Liver (tissue), 9 donors: ENCODE results near the gene ERMARD. TPM values are rescaled to one million over a fixed set of nuclear protein-coding genes. Genes with fewer than 3 reads are reported as not detected.

Experiments
- DNase-seq: peaks from one replicate; pipeline ENCODE4 v3.0.0-alpha.2; 2017; ENCODE audit warnings: low spot score
- H3K27ac ChIP-seq, 2 donors: one replicate each; pipeline ENCODE4 v1.7.0; 2013; ENCODE audit warnings: inconsistent platforms in 2 of 2, low read length in 2 of 2, control low read depth in 1 of 2, low read depth in 1 of 2, mild to moderate bottlenecking in 1 of 2
- H3K27me3 ChIP-seq, 4 donors: one replicate each; pipeline versions ENCODE4 v1.6.1 to v1.7.0; 2013; ENCODE audit warnings: low read length in 3 of 4, inconsistent platforms in 1 of 4, mild to moderate bottlenecking in 1 of 4, moderate library complexity in 1 of 4; ENCODE audit not compliant: control insufficient read depth in 4 of 4, insufficient read depth in 4 of 4
- H3K36me3 ChIP-seq, 4 donors: one replicate each; pipeline versions ENCODE4 v1.6.1 to v1.7.0; 2013; ENCODE audit warnings: low read length in 3 of 4, mild to moderate bottlenecking in 3 of 4, low read depth in 1 of 4, moderate library complexity in 1 of 4; ENCODE audit not compliant: control insufficient read depth in 4 of 4, insufficient read depth in 3 of 4
- H3K4me1 ChIP-seq, 4 donors: one replicate each; pipeline versions ENCODE4 v1.6.1 to v1.7.0; 2013; ENCODE audit warnings: low read length in 3 of 4, mild to moderate bottlenecking in 3 of 4, moderate library complexity in 1 of 4; ENCODE audit not compliant: control insufficient read depth in 4 of 4, insufficient read depth in 4 of 4
- H3K4me3 ChIP-seq, 3 donors: one replicate each; pipeline versions ENCODE4 v1.6.1 to v1.7.0; 2013; ENCODE audit warnings: low read length in 3 of 3, control low read depth in 1 of 3, low read depth in 1 of 3, mild to moderate bottlenecking in 1 of 3
- H3K9ac ChIP-seq, 2 donors: one replicate each; pipeline ENCODE4 v1.7.0; 2013; ENCODE audit warnings: low read length in 2 of 2, mild to moderate bottlenecking in 2 of 2, moderate library complexity in 2 of 2, control low read depth in 1 of 2, low read depth in 1 of 2
- H3K9me3 ChIP-seq, 4 donors: one replicate each; pipeline versions ENCODE4 v1.6.1 to v1.7.0; 2013; ENCODE audit warnings: low read length in 3 of 4; ENCODE audit not compliant: control insufficient read depth in 4 of 4
- CTCF ChIP-seq: fragments of 150-350 bp; IDR thresholded peaks from 2 replicates; pipeline ENCODE4 v1.5.1; 2017; ENCODE audit warnings: improper control_type of control experiment, low read depth, low read length; ENCODE audit not compliant: missing input control
- FOXA1 ChIP-seq: IDR thresholded peaks from 2 replicates; pipeline ENCODE4 v1.6.1; 2016; ENCODE audit warnings: antibody characterized with exemption
- HNF4A ChIP-seq, 2 donors: conservative IDR thresholded peaks; 2 replicates each; pipeline ENCODE4 v1.6.1; 2016; ENCODE audit warnings: antibody characterized with exemption in 2 of 2, mild to moderate bottlenecking in 2 of 2
- HNF4G ChIP-seq: IDR thresholded peaks from 2 replicates; pipeline ENCODE4 v1.6.1; 2016; ENCODE audit warnings: antibody characterized with exemption
- JUND ChIP-seq, 2 donors: IDR thresholded peaks; 2 replicates each; pipeline ENCODE4 v1.6.1; 2016; ENCODE audit warnings: antibody characterized with exemption in 2 of 2
- MAX ChIP-seq: IDR thresholded peaks from 2 replicates; pipeline ENCODE4 v1.6.1; 2016; ENCODE audit warnings: antibody characterized with exemption
- NR2F2 ChIP-seq: IDR thresholded peaks from 2 replicates; pipeline ENCODE4 v1.6.1; 2016; ENCODE audit warnings: antibody characterized with exemption
- RXRA ChIP-seq, 2 donors: IDR thresholded peaks; 2 replicates each; pipeline ENCODE4 v1.6.1; 2017 to 2018; ENCODE audit warnings: antibody characterized with exemption in 2 of 2, mild to moderate bottlenecking in 1 of 2
- SP1 ChIP-seq: IDR thresholded peaks from 2 replicates; pipeline ENCODE4 v1.6.1; 2018; ENCODE audit warnings: antibody characterized with exemption, mild to moderate bottlenecking
- TAF1 ChIP-seq: conservative IDR thresholded peaks from 2 replicates; pipeline ENCODE4 v1.6.1; 2016; ENCODE audit warnings: antibody characterized with exemption, mild to moderate bottlenecking
- YY1 ChIP-seq: IDR thresholded peaks from 2 replicates; pipeline ENCODE4 v1.6.1; 2016; ENCODE audit warnings: antibody characterized with exemption, mild to moderate bottlenecking
- ZBTB33 ChIP-seq: IDR thresholded peaks from 2 replicates; pipeline ENCODE4 v1.6.1; 2016; ENCODE audit warnings: antibody characterized with exemption
- WGBS: extraction: QIAGEN DNeasy Blood & Tissue Kit; methylation state at CpG from one replicate; pipeline ENCODE4 v1.1.7; 2013; 5-methylcytosine and 5-hydroxymethylcytosine counted together
- polyA plus RNA-seq, 2 donors: library from polyadenylated mRNA; stranded (reverse) in 1 of 2; unstranded in 1 of 2; fragments of 200-250 nt in 1 of 2; fragments of >200 nt in 1 of 2; fragmentation: Nextera tagmentation in 1 of 2; extraction: Ambion mirVana in 1 of 2; gene quantifications; one replicate each; pipeline versions ENCODE4 v1.2.1 to v1.2.3, GENCODE V29; 2013 to 2015
- total RNA-seq, 2 donors: library from RNA; depleted of rRNA; stranded (reverse); fragments of >200 nt; gene quantifications; one replicate each; pipeline ENCODE4 v1.2.3, GENCODE V29; 2014
- TF ChIP-seq, protein P1 (sequence below): IDR thresholded peaks from 2 replicates; pipeline ENCODE4 v1.6.1; 2016; ENCODE audit warnings: antibody characterized with exemption
- donor health status: healthy.
- donor health status: healthy.
- donor health status: healthy.
- donor health status: healthy.
- donor health status: healthy.

ERMARD gene
- total and polyA plus RNA-seq, 4 donors: 10.1 to 20.7 (median 14.0) TPM

- no peak for TF ChIP-seq ZBTB33
- TF ChIP-seq SP1: no peak
- no peak for TF ChIP-seq TAF1
- TF ChIP-seq MAX: no peak
- no peak for TF ChIP-seq CTCF
- no peak for TF ChIP-seq JUND (IDR thresholded peaks at IDR 0.05)
Observed at GRCh38 chr6:169777896-169778295, 26.5 kb downstream of the ERMARD start (continued).

DNA sequence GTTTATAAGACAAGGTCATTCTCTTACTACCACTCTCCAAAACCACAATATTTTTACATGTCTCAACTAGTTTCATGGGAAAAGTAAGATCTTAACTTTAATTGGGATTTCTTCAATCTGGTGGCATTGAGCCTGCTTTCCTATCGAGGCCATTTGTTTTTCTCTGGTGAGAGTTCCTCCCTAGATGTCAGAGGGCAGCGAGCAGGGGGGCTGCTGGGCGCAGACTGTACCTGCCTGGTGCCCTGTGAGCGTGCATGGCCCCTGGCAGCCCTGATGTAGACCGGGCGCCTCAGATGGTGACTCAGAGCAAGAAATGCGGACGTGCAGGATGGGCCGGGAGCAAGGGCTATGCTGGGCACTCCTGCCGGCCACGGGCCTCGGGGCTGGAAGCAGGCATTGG is 27.2 kb downstream of the ERMARD start:
- Histone ChIP-seq H3K9ac (no peak overlapping the region), H3K36me3 (peaks cover 2 to 55% (median 31%) of the 10 kb centered on the region in 4 donors), H3K9me3 (no peaks in the 10 kb centered on the region), H3K27me3 (no peaks in the 10 kb centered on the region), H3K27ac (no peak overlapping the region), H3K4me3 (no peak overlapping the region), H3K4me1 (no peaks in the 10 kb centered on the region)
- DNase-seq: peak; percentile 20
- TF ChIP-seq, protein P1, sequence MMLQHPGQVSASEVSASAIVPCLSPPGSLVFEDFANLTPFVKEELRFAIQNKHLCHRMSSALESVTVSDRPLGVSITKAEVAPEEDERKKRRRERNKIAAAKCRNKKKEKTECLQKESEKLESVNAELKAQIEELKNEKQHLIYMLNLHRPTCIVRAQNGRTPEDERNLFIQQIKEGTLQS: no peak
- no peak for TF ChIP-seq ZBTB33
- TF ChIP-seq CTCF: no peak
- no peak for TF ChIP-seq HNF4G
- no peak for TF ChIP-seq FOXA1
- TF ChIP-seq HNF4A (conservative IDR thresholded peaks at IDR 0.05): no peak
- no peak for TF ChIP-seq TAF1
- TF ChIP-seq RXRA (IDR thresholded peaks at IDR 0.05): no peak
- TF ChIP-seq MAX: no peak
- TF ChIP-seq YY1: no peak
- no peak for TF ChIP-seq NR2F2
- WGBS: 96% methylated on average over 12 of the region's 12 CpGs
